Measurements from ENCODE around the gene SNAP23. TPM values are rescaled to one million over a fixed set of nuclear protein-coding genes. Genes with fewer than 3 reads are reported as not detected.
A peak's percentile ranks its signal among the peaks of the same experiment; 100 is the strongest.

Gene SNAP23
- total RNA-seq, 2 experiments from 2014 or later, result 36.9 to 63.9 TPM

GRCh38 chr15:42474827-42475226 lies 20.6 kb upstream of the SNAP23 start:
- CTCF ChIA-PET, result interaction anchor here (1.0 kb wide), 1 partner anchor 10 kb away, joined by 3 read pairs; no protein-coding TSS in a partner anchor
- no peak overlapping the region for H3K27ac Mint-ChIP-seq
- H3K36me3 Mint-ChIP-seq, result peaks cover 6% of the 10 kb centered on the region
- no peak overlapping the region for H3K4me3 Mint-ChIP-seq
- DNase-seq (no peak), ATAC-seq (no peak)
- no peaks in the 10 kb centered on the region for H3K27me3 Mint-ChIP-seq
- no peaks in the 10 kb centered on the region for H3K4me1 Mint-ChIP-seq
- no peaks in the 10 kb centered on the region for H3K9me3 Mint-ChIP-seq (ENCODE audit: low read depth)

DNA sequence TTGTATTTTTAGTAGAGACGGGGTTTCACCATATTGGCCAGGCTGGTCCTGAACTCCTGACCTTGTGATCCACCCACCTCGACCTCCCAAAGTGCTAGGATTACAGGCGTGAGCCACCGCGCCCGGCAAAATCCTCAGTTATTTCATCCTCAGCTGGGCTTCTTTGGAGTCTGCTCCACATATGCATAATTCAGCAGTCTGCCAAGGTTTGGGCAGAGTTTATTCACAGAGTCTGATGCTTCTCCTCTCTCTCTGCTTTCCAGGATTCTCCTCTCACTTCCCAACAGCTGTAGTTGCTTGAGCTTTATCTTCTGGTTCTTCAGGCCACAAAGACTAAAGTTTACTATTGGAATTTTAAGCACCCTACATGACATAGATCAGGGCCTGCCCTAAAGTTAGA lies 12.7 kb upstream of the SNAP23 start:
- DNase-seq, result no peak
- CTCF ChIA-PET, result interaction anchor here (1.0 kb wide), 1 partner anchor 109 kb away, joined by 3 read pairs; no protein-coding TSS in a partner anchor
- no peak overlapping the region for H3K27ac Mint-ChIP-seq
- peaks cover 23% of the 10 kb centered on the region for H3K36me3 Mint-ChIP-seq
- ATAC-seq, result no peak
- H3K4me3 Mint-ChIP-seq, result no peak overlapping the region
- H3K9me3 Mint-ChIP-seq (ENCODE audit: low read depth), result no peaks in the 10 kb centered on the region
- no peaks in the 10 kb centered on the region for H3K27me3 Mint-ChIP-seq
- peaks cover 4% of the 10 kb centered on the region for H3K4me1 Mint-ChIP-seq

GRCh38 chr15:42483677-42484076 lies 11.8 kb upstream of the SNAP23 start:
- Mint-ChIP-seq H3K36me3 (peaks cover 26% of the 10 kb centered on the region), H3K9me3 (ENCODE audit: low read depth) (no peaks in the 10 kb centered on the region), H3K4me3 (no peak overlapping the region), H3K4me1 (peaks cover 12% of the 10 kb centered on the region), H3K27ac (no peak overlapping the region), H3K27me3 (no peaks in the 10 kb centered on the region)
- ATAC-seq, result no peak
- DNase-seq, result no peak
- CTCF ChIA-PET, result interaction anchor here (1.4 to 1.7 kb wide), 2 partner anchors 12 to 31 kb away, joined by 4 read pairs; no protein-coding TSS in a partner anchor

GRCh38 chr15:42490291-42490670 lies 5.2 kb upstream of the SNAP23 start:
- Mint-ChIP-seq H3K36me3 (peaks cover 13% of the 10 kb centered on the region), H3K27me3 (no peaks in the 10 kb centered on the region), H3K4me3 (peak overlapping the region; percentile 96), H3K9me3 (ENCODE audit: low read depth) (no peaks in the 10 kb centered on the region), H3K4me1 (peaks cover 45% of the 10 kb centered on the region), H3K27ac (peak overlapping the region; percentile 94)
- CTCF ChIA-PET, result interaction anchor here (0.7 to 1.1 kb wide), 2 partner anchors 57 to 716 kb away, joined by 3 read pairs; partner anchors contain the start of gene MAPKBP1
- no peak for ATAC-seq
- no peak for DNase-seq

GRCh38 chr15:42490671-42491538 lies 4.5 kb upstream of the SNAP23 start, which contains the start of gene ZNF106:
Gene ZNF106 (minus strand): TSS chr15:42491141. CDS start chr15:42472289, 18,852 bp downstream.
- Mint-ChIP-seq H3K4me1 (peaks cover 49% of the 10 kb centered on the region), H3K4me3 (peak within 1 kb of the TSS; percentile 96)

DNA sequence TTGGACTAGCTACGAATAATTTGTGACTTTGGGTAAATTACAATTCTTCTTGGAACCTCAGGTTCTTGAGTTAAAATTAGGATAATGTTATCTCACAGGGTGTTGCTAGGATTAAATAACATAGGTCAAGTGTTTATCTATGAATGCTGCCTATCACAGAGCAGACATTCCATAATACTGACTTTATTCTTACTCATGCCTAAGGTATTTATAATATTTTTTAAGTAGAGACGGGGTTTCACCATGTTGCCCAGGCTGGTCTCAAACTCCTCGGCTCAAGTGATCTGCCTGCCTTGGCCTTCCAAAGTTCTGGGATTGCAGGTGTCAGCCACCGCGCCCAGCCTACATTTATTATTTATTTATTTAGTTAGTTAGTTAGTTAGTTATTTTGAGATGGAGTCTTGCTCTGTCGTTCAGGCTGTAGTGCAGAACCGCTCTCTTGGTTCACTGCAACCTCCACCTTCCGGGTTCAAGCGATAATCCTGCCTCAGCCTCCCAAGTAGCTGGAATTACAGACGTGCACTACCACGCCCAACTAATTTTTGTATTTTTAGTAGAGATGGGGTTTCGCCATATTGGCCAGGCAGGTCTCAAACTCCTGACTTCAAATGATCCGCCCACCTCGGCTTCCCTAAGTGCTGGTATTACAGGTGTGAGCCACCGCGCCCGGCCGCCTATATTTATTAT lies 3.8 kb upstream of the SNAP23 start:
- peak overlapping the region; percentile 94 for H3K27ac Mint-ChIP-seq
- DNase-seq (no peak), ATAC-seq (no peak)
- H3K4me3 Mint-ChIP-seq, result peak overlapping the region; percentile 96
- peaks cover 13% of the 10 kb centered on the region for H3K36me3 Mint-ChIP-seq
- no peaks in the 10 kb centered on the region for H3K27me3 Mint-ChIP-seq
- CTCF ChIA-PET, result interaction anchor here (0.7 to 1.3 kb wide), 3 partner anchors 20 to 58 kb away, joined by 3 read pairs; no protein-coding TSS in a partner anchor
- H3K9me3 Mint-ChIP-seq (ENCODE audit: low read depth), result no peaks in the 10 kb centered on the region
- peaks cover 57% of the 10 kb centered on the region for H3K4me1 Mint-ChIP-seq

More at GRCh38 chr15:42490671-42491538, 4.5 kb upstream of the SNAP23 start, which contains the start of gene ZNF106:
- peak within 1 kb of the TSS; percentile 94 for H3K27ac Mint-ChIP-seq
- DNase-seq (peak; percentile 91), ATAC-seq (peak; percentile 66)
- H3K27me3 Mint-ChIP-seq, result no peaks in the 10 kb centered on the region
- H3K36me3 Mint-ChIP-seq, result peaks cover 13% of the 10 kb centered on the region
- CTCF ChIA-PET, result interaction anchor here (0.7 to 1.3 kb wide), 3 partner anchors 19 to 717 kb away, joined by 3 read pairs; partner anchors contain the start of gene MAPKBP1
- no peaks in the 10 kb centered on the region for H3K9me3 Mint-ChIP-seq (ENCODE audit: low read depth)

- Mint-ChIP-seq H3K9me3 (ENCODE audit: low read depth) (no peaks in the 10 kb centered on the region), H3K27me3 (no peaks in the 10 kb centered on the region), H3K36me3 (peaks cover 5% of the 10 kb centered on the region), H3K4me3 (peak overlapping the region; percentile 7), H3K4me1 (peaks cover 59% of the 10 kb centered on the region), H3K27ac (peak overlapping the region; percentile 3)
- ATAC-seq, result no peak
- CTCF ChIA-PET, result no interaction called here
- DNase-seq, result no peak
Observed at GRCh38 chr15:42493679-42494078, 1.8 kb upstream of the SNAP23 start.

GRCh38 chr15:42494998-42495360 lies 455 bp upstream of the SNAP23 start:
- H3K9me3 Mint-ChIP-seq (ENCODE audit: low read depth), result no peaks in the 10 kb centered on the region
- peaks cover 5% of the 10 kb centered on the region for H3K36me3 Mint-ChIP-seq
- CTCF ChIA-PET, result interaction anchor here (0.9 to 1.2 kb wide), 2 partner anchors 53 to 87 kb away, joined by 3 read pairs; partner anchors contain the start of genes HAUS2 and LRRC57
- peak overlapping the region; percentile 93 for H3K27ac Mint-ChIP-seq
- peak overlapping the region; percentile 95 for H3K4me3 Mint-ChIP-seq
- H3K27me3 Mint-ChIP-seq, result no peaks in the 10 kb centered on the region
- DNase-seq, result no peak
- no peak for ATAC-seq
- H3K4me1 Mint-ChIP-seq, result peaks cover 56% of the 10 kb centered on the region

- H3K27ac Mint-ChIP-seq, result no peak overlapping the region
- no peak for DNase-seq
- ATAC-seq, result no peak
- no peaks in the 10 kb centered on the region for H3K9me3 Mint-ChIP-seq (ENCODE audit: low read depth)
- no peaks in the 10 kb centered on the region for H3K27me3 Mint-ChIP-seq
- CTCF ChIA-PET, result no interaction called here
- H3K36me3 Mint-ChIP-seq, result peaks cover 2% of the 10 kb centered on the region
- H3K4me1 Mint-ChIP-seq, result peaks cover 47% of the 10 kb centered on the region
- no peak overlapping the region for H3K4me3 Mint-ChIP-seq
Observed at GRCh38 chr15:42498212-42499068, 3.0 kb downstream of the SNAP23 start.

- H3K4me3 Mint-ChIP-seq, result no peak overlapping the region
- H3K36me3 Mint-ChIP-seq, result peaks cover 2% of the 10 kb centered on the region
- H3K4me1 Mint-ChIP-seq, result peaks cover 33% of the 10 kb centered on the region
- ATAC-seq, result no peak
- no peaks in the 10 kb centered on the region for H3K27me3 Mint-ChIP-seq
- H3K27ac Mint-ChIP-seq, result no peak overlapping the region
- CTCF ChIA-PET, result no interaction called here
- no peak for DNase-seq
- H3K9me3 Mint-ChIP-seq (ENCODE audit: low read depth), result no peaks in the 10 kb centered on the region
Observed at GRCh38 chr15:42499858-42500609, 4.6 kb downstream of the SNAP23 start.

GRCh38 chr15:42502477-42502876 lies 7.0 kb downstream of the SNAP23 start:
- Mint-ChIP-seq H3K27ac (no peak overlapping the region), H3K9me3 (ENCODE audit: low read depth) (no peaks in the 10 kb centered on the region), H3K27me3 (no peaks in the 10 kb centered on the region), H3K36me3 (no peaks in the 10 kb centered on the region), H3K4me3 (no peak overlapping the region), H3K4me1 (peaks cover 15% of the 10 kb centered on the region)
- ATAC-seq, result no peak
- no peak for DNase-seq
- CTCF ChIA-PET, result no interaction called here

DNA sequence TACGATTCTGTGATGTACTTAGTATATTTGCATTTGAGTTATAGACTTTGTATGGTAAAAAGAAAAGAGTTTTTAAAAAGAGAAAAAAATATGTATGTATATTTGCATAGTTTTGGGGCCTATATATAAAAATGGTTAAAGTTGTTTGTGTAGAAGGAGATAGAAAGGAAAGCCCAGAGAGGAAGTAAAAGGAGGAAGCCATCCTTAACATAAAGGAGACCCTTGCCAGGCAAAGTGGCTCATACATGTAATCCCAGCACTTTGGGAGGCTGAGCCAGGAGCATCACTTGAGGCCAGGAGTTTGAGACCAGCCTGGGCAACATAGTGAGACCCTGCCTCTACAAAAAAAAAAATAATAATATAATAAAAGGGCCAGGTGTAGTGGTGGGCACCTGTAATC lies 8.4 kb downstream of the SNAP23 start:
- ATAC-seq (no peak), DNase-seq (no peak)
- Mint-ChIP-seq H3K4me1 (peaks cover 3% of the 10 kb centered on the region), H3K27me3 (no peaks in the 10 kb centered on the region), H3K9me3 (ENCODE audit: low read depth) (no peaks in the 10 kb centered on the region), H3K4me3 (no peak overlapping the region), H3K27ac (no peak overlapping the region), H3K36me3 (peaks cover 2% of the 10 kb centered on the region)
- CTCF ChIA-PET, result no interaction called here

Data from activated CD8-positive, alpha-beta memory T cell treated with anti-CD3 and anti-CD28 coated beads, Interleukin-2, amount 10 ng/mL, durations not matched to agents 7 days and 5 days (primary cell).